ENCODE data around the gene CPSF4L. TPM values are rescaled to one million over a fixed set of nuclear protein-coding genes. Genes with fewer than 3 reads are reported as not detected.

Gene CPSF4L
- polyA plus RNA-seq, 1 donor = 0.15 TPM

- no peak for DNase-seq
Measured at GRCh38 chr17:73232587-73233373, 28.9 kb downstream of the CPSF4L start.

- DNase-seq = peak; percentile 95
Measured at GRCh38 chr17:73231841-73232586, 29.7 kb downstream of the CPSF4L start.

GRCh38 chr17:73231395-73231794, 30.3 kb downstream of the CPSF4L start:
- peak; percentile 17 for DNase-seq

GRCh38 chr17:73230088-73230487, 31.6 kb downstream of the CPSF4L start:
- no peak for DNase-seq

DNA sequence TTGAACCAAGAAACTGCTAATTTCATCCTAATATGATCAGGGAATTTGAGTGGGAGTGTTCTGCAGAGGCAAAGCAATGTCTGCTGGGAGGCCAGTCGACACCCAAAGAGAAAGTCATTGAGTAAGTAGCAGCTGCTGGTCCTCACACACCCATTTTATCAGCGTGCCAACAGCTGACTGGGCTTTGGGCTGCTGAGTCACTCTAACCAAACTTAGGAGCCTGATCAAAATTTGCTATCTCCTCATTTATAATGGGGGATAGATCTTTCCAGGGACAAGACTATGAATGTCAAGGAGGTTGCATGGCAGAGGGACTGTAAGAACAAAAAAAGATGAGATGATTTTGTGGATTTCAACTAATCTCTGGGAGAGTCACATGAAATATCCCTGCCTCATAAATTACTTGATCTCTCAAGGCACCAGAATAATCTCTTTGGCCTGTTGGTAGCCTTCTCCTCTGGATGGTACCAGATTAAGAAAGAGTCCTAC, 32.9 kb downstream of the CPSF4L start:
- DNase-seq = no peak

DNA sequence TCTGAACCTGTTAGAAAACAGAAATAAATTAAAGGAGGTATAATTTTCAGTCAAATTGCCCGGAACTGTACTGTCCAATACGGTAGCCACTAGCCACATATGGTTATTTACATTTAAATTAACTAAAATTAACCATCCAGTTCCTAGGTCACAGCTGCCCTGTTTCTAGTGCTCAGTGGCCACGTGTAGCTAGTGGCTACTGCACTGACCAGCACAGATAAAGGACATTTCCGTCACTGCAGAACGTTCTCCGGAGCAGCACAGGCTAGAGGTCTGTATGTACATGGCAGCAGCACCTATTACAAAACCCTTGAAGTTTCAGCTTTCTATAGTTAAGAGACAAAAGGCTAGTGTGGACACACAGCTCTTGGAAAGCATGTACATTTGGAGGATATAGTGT, 33.7 kb downstream of the CPSF4L start:
- no peak for DNase-seq

DNA sequence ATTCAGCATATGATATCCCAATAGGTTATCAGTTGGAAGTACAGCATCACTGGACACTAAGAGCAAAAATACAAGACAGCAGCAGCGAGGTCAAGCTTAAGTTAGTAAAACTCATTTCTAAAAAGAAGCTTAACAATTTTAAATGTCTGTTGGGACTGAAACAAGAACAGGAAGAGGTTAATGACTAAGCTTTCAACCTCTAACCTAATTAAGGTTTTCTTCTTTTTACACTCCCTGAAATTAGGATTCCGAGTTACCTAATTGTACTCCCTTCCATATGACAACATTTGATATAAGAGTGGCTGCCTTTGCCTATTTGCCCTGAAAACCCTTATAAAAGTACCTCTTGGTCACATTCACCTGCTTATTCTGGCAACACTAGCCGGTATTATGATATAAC, 34.3 kb downstream of the CPSF4L start:
- DNase-seq = no peak

DNA sequence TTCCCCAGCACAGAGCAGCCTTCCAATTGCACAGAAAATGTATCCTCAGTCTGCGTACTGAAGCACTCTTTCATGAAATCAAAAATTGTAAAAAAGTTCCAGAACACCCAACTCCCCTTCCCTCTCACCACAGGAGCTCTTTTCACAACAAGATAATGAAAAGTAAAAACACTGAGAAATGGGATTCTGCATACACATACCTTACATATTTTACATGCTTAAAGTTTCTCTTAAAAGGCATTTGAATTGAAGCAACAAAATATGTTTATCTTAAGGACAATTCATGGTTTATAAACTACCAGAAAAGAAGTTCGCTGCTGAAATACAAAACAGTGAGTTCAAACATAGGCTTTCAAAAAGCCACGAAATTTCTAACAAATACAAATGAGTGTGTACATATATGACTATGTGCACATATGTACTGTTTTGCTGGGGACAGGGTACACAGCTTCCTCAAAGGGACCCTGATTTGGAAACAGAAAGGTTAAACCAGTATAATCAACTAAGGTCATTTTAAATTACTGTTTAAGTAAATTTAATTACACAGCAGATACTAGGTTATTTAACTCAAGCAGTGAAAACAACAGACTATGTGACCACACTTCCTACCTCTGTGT, 35.0 kb downstream of the CPSF4L start:
- no peak for DNase-seq

- DNase-seq = no peak
Measured at GRCh38 chr17:73224663-73225305, 36.9 kb downstream of the CPSF4L start.

GRCh38 chr17:73224237-73224636, 37.4 kb downstream of the CPSF4L start:
- no peak for DNase-seq

- no peak for DNase-seq
Measured at GRCh38 chr17:73223626-73224230, 38.0 kb downstream of the CPSF4L start.

DNA sequence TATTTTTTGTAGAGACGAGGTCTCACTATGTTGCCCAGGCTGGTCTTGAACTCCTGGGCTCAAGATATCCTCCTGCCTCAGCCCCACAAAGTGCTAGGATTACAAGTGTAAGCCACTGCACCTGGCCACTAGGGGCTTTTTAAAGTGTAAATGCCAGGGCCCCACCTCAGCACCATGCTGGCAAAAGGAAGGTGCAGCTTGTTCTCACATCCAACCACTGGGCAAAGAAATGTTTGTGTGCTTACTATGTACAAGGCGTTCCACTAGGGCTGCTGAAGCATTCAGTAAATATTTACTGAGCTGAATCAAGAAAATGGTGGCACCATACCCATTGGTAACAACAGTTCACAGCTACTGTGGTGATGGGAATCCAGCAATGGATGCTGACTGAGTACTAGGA, 46.2 kb downstream of the CPSF4L start:
- no peak for DNase-seq

GRCh38 chr17:73214851-73215250, 46.8 kb downstream of the CPSF4L start:
- DNase-seq = no peak

- DNase-seq = no peak
Measured at GRCh38 chr17:73214008-73214407, 47.7 kb downstream of the CPSF4L start.

DNA sequence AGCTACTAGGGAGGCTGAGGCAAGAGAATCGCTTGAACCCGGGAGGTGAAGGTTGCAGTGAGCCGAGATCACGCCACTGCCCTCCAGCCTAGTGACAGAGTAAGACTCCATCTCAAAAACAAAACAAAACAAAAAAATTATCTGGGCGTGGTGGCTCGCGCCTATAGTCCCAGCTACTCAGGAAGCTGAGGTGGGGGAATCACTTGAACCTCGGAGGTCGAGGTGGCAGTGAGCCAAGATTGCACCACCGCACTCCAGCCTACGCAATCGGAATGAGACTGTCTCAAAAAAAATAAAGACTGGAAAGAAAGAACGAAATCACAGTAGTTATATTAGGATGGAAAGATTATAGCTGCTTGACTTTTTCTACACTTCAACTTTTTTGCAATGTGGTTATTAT, 49.9 kb downstream of the CPSF4L start:
- DNase-seq = no peak

GRCh38 chr17:73210002-73210678, 51.5 kb downstream of the CPSF4L start:
- DNase-seq = no peak

GRCh38 chr17:73209436-73209835, 52.2 kb downstream of the CPSF4L start:
- DNase-seq = no peak

DNA sequence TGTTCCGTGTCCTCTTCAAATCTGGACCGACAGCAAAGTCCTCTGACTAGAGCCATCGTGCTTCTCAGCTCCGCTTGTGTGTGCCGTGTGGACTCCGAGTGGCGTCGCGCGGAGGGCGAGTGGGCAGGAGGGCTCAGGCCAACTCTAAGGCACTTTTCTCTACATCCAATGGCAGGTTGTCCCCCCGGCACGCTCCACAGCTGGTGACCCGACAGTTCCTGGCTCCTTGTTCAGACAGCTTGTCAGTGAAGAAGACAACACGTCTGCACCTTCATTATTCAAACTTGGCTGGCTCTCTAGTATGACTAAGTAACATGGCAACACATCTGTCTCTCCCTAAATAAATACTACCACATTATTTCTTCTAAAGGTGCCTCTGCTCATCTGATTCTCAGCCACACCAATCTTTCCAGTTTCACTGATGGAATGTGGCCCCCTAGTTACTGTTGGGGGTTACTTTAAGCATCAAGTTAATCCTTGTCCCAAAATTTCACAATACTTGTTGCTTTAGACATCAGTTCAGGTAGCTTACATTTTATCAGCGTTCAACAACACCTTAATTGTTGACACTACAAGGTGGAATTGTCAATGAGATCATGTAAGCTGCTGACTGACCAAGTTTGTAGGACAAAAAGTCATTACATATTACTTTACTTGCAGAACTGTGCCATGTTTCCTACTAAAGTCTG, 53.4 kb downstream of the CPSF4L start:
- no peak for DNase-seq

GRCh38 chr17:73205459-73205961, 56.2 kb downstream of the CPSF4L start:
- DNase-seq = no peak

GRCh38 chr17:73203788-73204479, 57.7 kb downstream of the CPSF4L start:
- DNase-seq = no peak
